Uterus (tissue), 4 donors: ENCODE results near the gene FITM1. TPM values are rescaled to one million over a fixed set of nuclear protein-coding genes. Genes with fewer than 3 reads are reported as not detected.

Source experiments
- DNase-seq, 2 donors: peaks; one replicate each; pipeline ENCODE4 v3.0.0-alpha.2; 2019 to 2020
- H3K27ac ChIP-seq, 2 donors: fragments of 200-600 bp; sonication (generic); 1 replicate in 1 of 2; 2 replicates in 1 of 2; pipeline ENCODE4 v1.5.1; 2016 to 2018
- H3K27me3 ChIP-seq, 2 donors: fragments of 200-600 bp; sonication (generic); one replicate each; pipeline ENCODE4 v1.5.1; 2018 to 2019; ENCODE audit warnings: control low read depth in 1 of 2
- H3K36me3 ChIP-seq, 2 donors: fragments of 200-600 bp; sonication (generic); one replicate each; pipeline ENCODE4 v1.5.1; 2019; ENCODE audit warnings: control low read depth in 1 of 2
- H3K4me1 ChIP-seq, 2 donors: fragments of 200-600 bp; sonication (generic); one replicate each; pipeline ENCODE4 v1.5.1; 2018 to 2019; ENCODE audit warnings: control low read depth in 1 of 2
- H3K4me3 ChIP-seq, 2 donors: fragments of 200-600 bp; sonication (generic); 1 replicate in 1 of 2; 2 replicates in 1 of 2; pipeline ENCODE4 v1.5.1; 2018 to 2019; ENCODE audit warnings: mild to moderate bottlenecking in 1 of 2
- H3K9me3 ChIP-seq, 2 donors: fragments of 200-600 bp; sonication (generic); one replicate each; pipeline ENCODE4 v1.5.1; 2019; ENCODE audit warnings: control low read depth in 1 of 2
- POLR2A ChIP-seq, 2 donors: fragments of 450-650 bp; IDR thresholded peaks; one replicate each; pipeline ENCODE4 v1.6.1; 2016; ENCODE audit warnings: antibody characterized with exemption in 2 of 2, mild to moderate bottlenecking in 1 of 2, moderate library complexity in 1 of 2
- intact Hi-C: fragments of 100-400 bp; cut with DNase I; formaldehyde crosslinking; loops from one replicate; pipeline ENCODE4 v1.15.1; 2023; ENCODE audit warnings: low total_unique reads
- total RNA-seq, 4 donors: library from RNA; depleted of rRNA in 3 of 4; stranded (reverse); fragments of >200 nt in 3 of 4; gene quantifications; one replicate each; pipeline versions ENCODE4 v1.1.0 to v1.2.4, GENCODE V29; 2014 to 2023
- TF ChIP-seq, protein P1 (sequence below), 4 experiments: fragments of 200-600 bp in 2 of 4; fragments of 450-650 bp in 2 of 4; sonication (generic) in 2 of 4; IDR thresholded peaks; one replicate each; pipeline ENCODE4 v1.5.1; 2016 to 2019; ENCODE audit warnings: antibody characterized with exemption in 4 of 4, mild to moderate bottlenecking in 2 of 4, moderate library complexity in 1 of 4
- donor health status: DM: yes; HTN: yes; CAD: no.

FITM1 gene
- total RNA-seq, 4 donors from 2014 or later = 0.48 to 2.4 (median 1.3) TPM; not detected in 1

DNA sequence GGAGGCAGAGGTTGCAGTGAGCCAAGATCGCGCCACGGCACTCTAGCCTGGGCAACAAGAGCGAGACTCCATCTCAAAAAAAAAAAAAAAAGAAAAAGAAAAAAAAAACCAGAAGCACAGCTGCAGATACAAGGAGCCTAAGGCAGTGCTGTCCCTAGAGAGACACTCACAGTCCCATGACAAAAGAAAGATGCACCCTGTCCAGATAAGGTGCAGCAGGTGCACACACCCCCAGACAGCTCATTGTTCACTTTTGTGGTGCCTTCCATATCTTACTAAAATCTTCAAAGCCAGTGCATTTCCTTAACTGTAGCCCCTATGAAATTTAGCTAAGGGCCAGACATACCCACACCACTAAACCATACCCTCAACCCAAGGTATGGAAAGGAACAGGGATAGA, 8.0 kb upstream of the FITM1 start:
- Histone ChIP-seq H3K4me3 (no peak overlapping the region), H3K36me3 (no peaks in the 10 kb centered on the region), H3K4me1 (no peaks in the 10 kb centered on the region), H3K9me3 (no peaks in the 10 kb centered on the region), H3K27ac (no peak overlapping the region), H3K27me3 (no peaks in the 10 kb centered on the region)
- no peak for DNase-seq
- TF ChIP-seq, protein P1, sequence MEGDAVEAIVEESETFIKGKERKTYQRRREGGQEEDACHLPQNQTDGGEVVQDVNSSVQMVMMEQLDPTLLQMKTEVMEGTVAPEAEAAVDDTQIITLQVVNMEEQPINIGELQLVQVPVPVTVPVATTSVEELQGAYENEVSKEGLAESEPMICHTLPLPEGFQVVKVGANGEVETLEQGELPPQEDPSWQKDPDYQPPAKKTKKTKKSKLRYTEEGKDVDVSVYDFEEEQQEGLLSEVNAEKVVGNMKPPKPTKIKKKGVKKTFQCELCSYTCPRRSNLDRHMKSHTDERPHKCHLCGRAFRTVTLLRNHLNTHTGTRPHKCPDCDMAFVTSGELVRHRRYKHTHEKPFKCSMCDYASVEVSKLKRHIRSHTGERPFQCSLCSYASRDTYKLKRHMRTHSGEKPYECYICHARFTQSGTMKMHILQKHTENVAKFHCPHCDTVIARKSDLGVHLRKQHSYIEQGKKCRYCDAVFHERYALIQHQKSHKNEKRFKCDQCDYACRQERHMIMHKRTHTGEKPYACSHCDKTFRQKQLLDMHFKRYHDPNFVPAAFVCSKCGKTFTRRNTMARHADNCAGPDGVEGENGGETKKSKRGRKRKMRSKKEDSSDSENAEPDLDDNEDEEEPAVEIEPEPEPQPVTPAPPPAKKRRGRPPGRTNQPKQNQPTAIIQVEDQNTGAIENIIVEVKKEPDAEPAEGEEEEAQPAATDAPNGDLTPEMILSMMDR (IDR thresholded peaks at IDR 0.05) = no peak
- TF ChIP-seq POLR2A (IDR thresholded peaks at IDR 0.05) = no peak
- intact Hi-C loops = no loop called here

DNA sequence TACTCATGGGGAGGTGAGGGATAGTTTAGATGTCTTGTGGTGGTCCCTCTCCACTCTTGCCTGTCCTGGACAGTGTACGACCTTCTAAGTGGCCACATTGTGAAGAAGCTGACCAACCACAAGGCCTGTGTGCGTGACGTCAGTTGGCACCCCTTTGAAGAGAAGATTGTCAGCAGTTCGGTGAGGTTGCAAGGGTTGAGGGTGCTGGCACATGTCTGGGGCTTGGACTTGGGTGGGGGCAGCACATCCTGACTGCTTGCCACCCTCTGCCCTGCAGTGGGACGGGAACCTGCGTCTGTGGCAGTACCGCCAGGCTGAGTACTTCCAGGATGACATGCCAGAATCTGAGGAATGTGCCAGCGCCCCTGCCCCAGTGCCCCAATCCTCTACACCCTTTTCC, 7.6 kb upstream of the FITM1 start:
- Histone ChIP-seq H3K9me3 (no peaks in the 10 kb centered on the region), H3K27me3 (no peaks in the 10 kb centered on the region), H3K4me1 (no peaks in the 10 kb centered on the region), H3K36me3 (no peaks in the 10 kb centered on the region), H3K27ac (no peak overlapping the region), H3K4me3 (no peak overlapping the region)
- DNase-seq = no peak
- intact Hi-C loops = no loop called here
- no peak for TF ChIP-seq POLR2A (IDR thresholded peaks at IDR 0.05)
- TF ChIP-seq, protein P1 (IDR thresholded peaks at IDR 0.05) = no peak

- TF ChIP-seq, protein P1 (IDR thresholded peaks at IDR 0.05) = no peak
- no peak for TF ChIP-seq POLR2A (IDR thresholded peaks at IDR 0.05)
- no peaks in the 10 kb centered on the region for H3K36me3 ChIP-seq
- no peaks in the 10 kb centered on the region for H3K9me3 ChIP-seq
- H3K27ac ChIP-seq = no peak overlapping the region
- no peaks in the 10 kb centered on the region for H3K27me3 ChIP-seq
- no peak for DNase-seq
- no peak overlapping the region for H3K4me3 ChIP-seq
- intact Hi-C loops = no loop called here
- H3K4me1 ChIP-seq = no peaks in the 10 kb centered on the region
Observed at GRCh38 chr14:24123424-24124417, 6.7 kb upstream of the FITM1 start.

DNA sequence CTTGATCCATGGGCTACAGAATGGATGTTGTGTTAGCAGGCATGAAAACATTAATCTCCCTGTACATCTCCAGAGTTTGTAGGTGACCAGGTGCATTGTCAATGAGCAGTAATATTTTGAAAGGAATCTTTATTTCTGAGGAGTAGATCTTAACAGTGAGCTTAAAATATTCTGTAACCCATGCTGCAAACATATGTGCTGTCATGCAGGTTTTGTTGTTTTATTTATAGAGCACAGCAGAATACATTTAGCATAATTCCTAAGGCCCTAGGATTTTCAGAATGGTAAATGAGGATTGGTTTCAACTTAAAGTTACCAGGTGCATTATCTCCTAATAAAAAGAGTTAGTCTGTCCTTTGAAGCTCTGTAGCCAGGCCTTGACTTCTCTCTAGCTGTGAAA, 3.5 kb upstream of the FITM1 start:
- TF ChIP-seq, protein P1 (IDR thresholded peaks at IDR 0.05) = no peak
- no peak for TF ChIP-seq POLR2A (IDR thresholded peaks at IDR 0.05)
- intact Hi-C loops = no loop called here
- DNase-seq = no peak
- Histone ChIP-seq H3K4me1 (no peaks in the 10 kb centered on the region), H3K27me3 (no peaks in the 10 kb centered on the region), H3K36me3 (no peaks in the 10 kb centered on the region), H3K9me3 (no peaks in the 10 kb centered on the region), H3K4me3 (no peak overlapping the region), H3K27ac (no peak overlapping the region)

DNA sequence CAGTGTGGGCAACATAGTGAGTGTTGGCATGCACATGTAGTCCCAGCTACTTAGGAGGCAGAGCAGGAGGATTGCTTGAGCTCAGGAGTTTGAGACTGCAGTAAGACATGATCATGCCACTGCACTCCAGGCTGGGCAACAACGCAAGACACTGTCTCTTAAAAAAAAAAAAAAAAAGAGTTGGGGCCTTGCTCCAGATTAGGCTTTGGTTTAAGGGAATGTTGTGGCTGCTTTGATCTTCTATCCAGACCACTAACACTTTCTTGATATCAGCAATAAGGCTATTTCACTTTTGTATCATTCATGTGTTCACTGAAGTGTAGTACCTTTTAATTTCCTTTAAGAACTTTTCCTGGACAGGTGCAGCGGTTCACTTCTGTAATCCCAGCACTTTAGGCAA, 2.8 kb upstream of the FITM1 start:
- no peak for TF ChIP-seq POLR2A (IDR thresholded peaks at IDR 0.05)
- TF ChIP-seq, protein P1 (IDR thresholded peaks at IDR 0.05) = no peak
- H3K4me3 ChIP-seq = no peak overlapping the region
- no peaks in the 10 kb centered on the region for H3K9me3 ChIP-seq
- no peak overlapping the region for H3K27ac ChIP-seq
- no peak for DNase-seq
- intact Hi-C loops = no loop called here
- no peaks in the 10 kb centered on the region for H3K36me3 ChIP-seq
- H3K27me3 ChIP-seq = no peaks in the 10 kb centered on the region
- no peaks in the 10 kb centered on the region for H3K4me1 ChIP-seq
